ENCODE results near the gene ODAPH. TPM values are rescaled to one million over a fixed set of nuclear protein-coding genes. Genes with fewer than 3 reads are reported as not detected.
"Not testable (repeated sequence)": the region's sequence is repeated elsewhere in the genome, so short reads cannot be mapped to it uniquely, and the experiment has no call there.

Gene ODAPH
- 0.24 TPM in 1 of 2 replicates, not detected in the other for total RNA-seq (2021)
- percentile 28 among the genes with signal in this experiment for Bru-seq, nascent RNA
- BruChase-seq, experiment 1, labeled RNA remaining after a 2-hour chase = percentile 19 among the genes with signal in this experiment
- percentile 25 among the genes with signal in this experiment for BruChase-seq, experiment 2, labeled RNA remaining after a 6-hour chase
- long read RNA-seq, partial matches to known transcripts = 0 of 2 reads
- long read RNA-seq, other reads (novel, unspliced or antisense) = 1 of 2 reads

GRCh38 chr4:75555294-75556164 lies at the start of gene ODAPH:
Gene ODAPH (plus strand): TSS chr4:75556066. CDS start chr4:75556083, 17 bp downstream.
- H3K9me3 ChIP-seq (ENCODE audit: insufficient read depth, low read depth) = no peaks in the 10 kb centered on the region
- H4K20me1 ChIP-seq (ENCODE audit: insufficient read depth) = no peaks in the 10 kb centered on the region
- H3K36me3 ChIP-seq (ENCODE audit: low read depth) = no peaks in the 10 kb centered on the region
- no peaks in the 10 kb centered on the region for H3K79me2 ChIP-seq (ENCODE audit: low read depth)
- peaks cover 18% of the 10 kb centered on the region for H3K4me1 ChIP-seq (replicated peaks; ENCODE audit: insufficient read depth)
- CTCF ChIA-PET = interaction anchor here (1.4 kb wide), 1 partner anchor 41 kb away, joined by 3 read pairs; the partner anchor contains the start of genes RCHY1 and THAP6
- POLR2A ChIA-PET (ENCODE audit: unreplicated experiment) = interaction anchor here (0.5 to 0.7 kb wide), 4 partner anchors 105 to 340 kb away, joined by 3 to 4 read pairs (median 4); no protein-coding TSS in a partner anchor
- no peaks in the 10 kb centered on the region for H3K27me3 ChIP-seq (ENCODE audit: insufficient read depth, low read depth)
- TF ChIP-seq CTCF (conservative IDR thresholded peaks at IDR 0.05) (peak; percentile 55), EZH2 (IDR thresholded peaks at IDR 0.05; ENCODE audit: low read depth) (no peak)
- no peaks in the 10 kb centered on the region for H3K9me2 ChIP-seq (ENCODE audit: insufficient read depth)
- peak within 1 kb of the TSS; percentile 50 for H3K27ac ChIP-seq
- peak within 1 kb of the TSS; percentile 73 for H2AFZ ChIP-seq
- peaks cover 13% of the 10 kb centered on the region for H3F3A ChIP-seq (ENCODE audit: insufficient read depth, low read depth)
- H3K4me3 ChIP-seq = peak within 1 kb of the TSS; percentile 50
- H3K4me2 ChIP-seq = peak within 1 kb of the TSS; percentile 77
- DNase-seq = peak; percentile 41 to 77
- no TSS peak for BruUV-seq (replicated peaks)
- intact Hi-C loops (cut with micrococcal nuclease; ENCODE audit: unreplicated experiment) = loop anchor here (5.0 kb wide), 1 partner anchor 43 kb away; the partner anchor contains the start of genes RCHY1 and THAP6

- H3K27me3 ChIP-seq (ENCODE audit: insufficient read depth, low read depth); H3K27ac ChIP-seq; H3K36me3 ChIP-seq (ENCODE audit: low read depth); POLR2A ChIA-PET (ENCODE audit: unreplicated experiment); H4K20me1 ChIP-seq (ENCODE audit: insufficient read depth); DNase-seq; H3F3A ChIP-seq (ENCODE audit: insufficient read depth, low read depth); BruUV-seq (replicated peaks); H3K9me3 ChIP-seq (ENCODE audit: insufficient read depth, low read depth); H2AFZ ChIP-seq; CTCF ChIA-PET; intact Hi-C loops (cut with micrococcal nuclease; ENCODE audit: unreplicated experiment); H3K4me2 ChIP-seq; H3K9me2 ChIP-seq (ENCODE audit: insufficient read depth); H3K4me3 ChIP-seq: not testable (repeated sequence)
- peaks cover 45% of the 10 kb centered on the region for H3K79me2 ChIP-seq (ENCODE audit: low read depth)
- peaks cover 20% of the 10 kb centered on the region for H3K4me1 ChIP-seq (replicated peaks; ENCODE audit: insufficient read depth)
These were observed 46.3 kb upstream of the ODAPH start for GRCh38 chr4:75509592-75509991.

- Histone ChIP-seq H3F3A (ENCODE audit: insufficient read depth, low read depth) (peaks cover 8% of the 10 kb centered on the region; the same call in 1 of the 2 replicates), H3K79me2 (ENCODE audit: low read depth) (peaks cover 61% of the 10 kb centered on the region), H3K4me3 (peak overlapping the region; percentile 18; the same call in 1 of the 2 replicates), H2AFZ (no peak overlapping the region), H3K4me2 (peak overlapping the region; percentile 96), H3K9me2 (ENCODE audit: insufficient read depth) (no peaks in the 10 kb centered on the region), H4K20me1 (ENCODE audit: insufficient read depth) (peaks cover 3% of the 10 kb centered on the region; the same call in 1 of the 2 replicates), H3K9me3 (ENCODE audit: insufficient read depth, low read depth) (no peaks in the 10 kb centered on the region), H3K4me1 (replicated peaks; ENCODE audit: insufficient read depth) (peaks cover 29% of the 10 kb centered on the region), H3K36me3 (ENCODE audit: low read depth) (no peaks in the 10 kb centered on the region; the same call in 1 of the 2 replicates), H3K27ac (no peak overlapping the region), H3K27me3 (ENCODE audit: insufficient read depth, low read depth) (no peaks in the 10 kb centered on the region)
- intact Hi-C loops (cut with micrococcal nuclease; ENCODE audit: unreplicated experiment) = loop anchor here (5.0 kb wide), 1 partner anchor 45 kb away; the partner anchor contains the start of gene ODAPH
- no TSS peak for BruUV-seq (replicated peaks)
- POLR2A ChIA-PET (ENCODE audit: unreplicated experiment) = no interaction called here
- TF ChIP-seq CTCF (conservative IDR thresholded peaks at IDR 0.05) (no peak), EZH2 (IDR thresholded peaks at IDR 0.05; ENCODE audit: low read depth) (no peak)
- DNase-seq = no peak
- CTCF ChIA-PET = interaction anchor here (0.6 kb wide), 1 partner anchor 645 kb away, joined by 3 read pairs; no protein-coding TSS in a partner anchor
These were observed 44.0 kb upstream of the ODAPH start for GRCh38 chr4:75511841-75512240.
